Muscle of leg (tissue), 11 donors: ENCODE measurements around the gene CDKN2A. TPM values are rescaled to one million over a fixed set of nuclear protein-coding genes. Genes with fewer than 3 reads are reported as not detected.
A peak's percentile ranks its signal among the peaks of the same experiment; 100 is the strongest.

Experiments
- DNase-seq: peaks from one replicate; pipeline ENCODE4 v3.0.0; 2013
- H3K27ac ChIP-seq: one replicate; pipeline ENCODE4 v1.5.1; 2013; ENCODE audit warnings: mild to moderate bottlenecking, low read length, control low read depth
- H3K27me3 ChIP-seq: one replicate; pipeline ENCODE4 v1.6.1; 2013; ENCODE audit warnings: low read length; ENCODE audit not compliant: control insufficient read depth, insufficient read depth
- H3K36me3 ChIP-seq: one replicate; pipeline ENCODE4 v1.6.1; 2013; ENCODE audit warnings: low read length; ENCODE audit not compliant: control insufficient read depth, insufficient read depth
- H3K4me1 ChIP-seq: one replicate; pipeline ENCODE4 v1.6.1; 2013; ENCODE audit warnings: low read length; ENCODE audit not compliant: control insufficient read depth, insufficient read depth
- H3K4me3 ChIP-seq: one replicate; pipeline ENCODE4 v1.5.1; 2013; ENCODE audit warnings: low read length, control low read depth
- H3K9me3 ChIP-seq: replicated peaks from 2 replicates; pipeline ENCODE4 v1.6.1; 2013; ENCODE audit warnings: low read depth, low read length; ENCODE audit not compliant: control insufficient read depth
- WGBS: methylation state at CpG from one replicate; pipeline ENCODE4 v1.1.5; 2013; ENCODE audit warnings: missing lambda C conversion rate; ENCODE audit not compliant: insufficient coverage; 5-methylcytosine and 5-hydroxymethylcytosine counted together
- polyA plus RNA-seq, 8 donors: library from polyadenylated mRNA; unstranded; fragments of 120-200 nt; gene quantifications; one replicate each; pipeline versions ENCODE4 v1.2.1 to v1.2.3, GENCODE V29; 2013; ENCODE audit warnings: inconsistent platforms in 1 of 8, low replicate concordance in 1 of 8; ENCODE audit not compliant: insufficient read length in 8 of 8, insufficient read depth in 1 of 8
- total RNA-seq: library from RNA; stranded (reverse); fragments of 120-200 nt; gene quantifications from one replicate; pipeline ENCODE4 v1.2.4, GENCODE V29; 2013

CDKN2A gene
- total and polyA plus RNA-seq, 9 donors, result 0.20 to 0.49 (median 0.24) TPM; not detected in 1

GRCh38 chr9:22008717-22009505, 14.7 kb upstream of the CDKN2A start, which contains the start of gene CDKN2B:
TSS of gene CDKN2B (minus strand) at chr9:22009305. CDS start at chr9:22008953, 352 bp downstream.
- Histone ChIP-seq H3K27me3 (peaks cover 35% of the 10 kb centered on the region), H3K4me1 (peaks cover 9% of the 10 kb centered on the region), H3K9me3 (no peaks in the 10 kb centered on the region), H3K27ac (peak within 1 kb of the TSS; percentile 6), H3K36me3 (no peaks in the 10 kb centered on the region), H3K4me3 (peak within 1 kb of the TSS; percentile 48)
- WGBS, result under 1% methylated on average over 86 of the region's 86 CpGs
- DNase-seq, result peak; percentile 89

GRCh38 chr9:22008384-22008716, 14.2 kb upstream of the CDKN2A start:
- no peak overlapping the region for H3K4me3 ChIP-seq
- 4% methylated on average over 6 of the region's 8 CpGs for WGBS
- H3K27me3 ChIP-seq, result peaks cover 35% of the 10 kb centered on the region
- H3K4me1 ChIP-seq, result peaks cover 9% of the 10 kb centered on the region
- H3K9me3 ChIP-seq, result no peaks in the 10 kb centered on the region
- no peak overlapping the region for H3K27ac ChIP-seq
- no peaks in the 10 kb centered on the region for H3K36me3 ChIP-seq
- DNase-seq, result no peak

GRCh38 chr9:22005702-22006606, 11.8 kb upstream of the CDKN2A start:
- Histone ChIP-seq H3K4me1 (peaks cover 9% of the 10 kb centered on the region), H3K4me3 (no peak overlapping the region), H3K27ac (no peak overlapping the region), H3K9me3 (no peaks in the 10 kb centered on the region), H3K27me3 (peaks cover 35% of the 10 kb centered on the region), H3K36me3 (no peaks in the 10 kb centered on the region)
- DNase-seq, result no peak
- under 1% methylated on average over 35 of the region's 44 CpGs for WGBS

GRCh38 chr9:22005021-22005701, 11.0 kb upstream of the CDKN2A start:
- Histone ChIP-seq H3K36me3 (no peaks in the 10 kb centered on the region), H3K9me3 (no peaks in the 10 kb centered on the region), H3K27ac (no peak overlapping the region), H3K4me1 (peaks cover 9% of the 10 kb centered on the region), H3K4me3 (no peak overlapping the region), H3K27me3 (peaks cover 33% of the 10 kb centered on the region)
- WGBS, result 2% methylated on average over 15 of the region's 25 CpGs
- no peak for DNase-seq

DNA sequence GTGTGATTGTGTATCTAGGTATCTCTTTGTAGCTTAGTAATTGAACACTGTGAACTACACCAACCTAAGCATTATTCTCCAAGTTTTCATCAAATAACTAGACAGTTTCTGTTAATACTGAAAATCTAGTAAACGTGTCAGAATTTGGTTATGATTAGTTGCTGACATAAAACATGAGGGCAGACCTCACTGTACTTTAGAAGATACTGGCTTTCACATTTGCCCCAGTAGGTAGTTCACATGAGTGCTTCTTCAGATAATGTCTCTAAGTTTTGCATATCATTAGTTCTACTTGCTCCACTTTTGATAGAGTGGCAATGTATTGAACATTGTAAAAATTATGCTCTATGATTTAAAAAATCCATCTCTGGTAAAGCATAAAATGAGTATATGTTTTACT, 7.8 kb upstream of the CDKN2A start:
- no peaks in the 10 kb centered on the region for H3K4me1 ChIP-seq
- no peak for DNase-seq
- H3K4me3 ChIP-seq, result no peak overlapping the region
- no CpG with 5 or more reads among the region's 1 CpG for WGBS
- H3K36me3 ChIP-seq, result no peaks in the 10 kb centered on the region
- no peaks in the 10 kb centered on the region for H3K9me3 ChIP-seq
- H3K27ac ChIP-seq, result no peak overlapping the region
- peaks cover 20% of the 10 kb centered on the region for H3K27me3 ChIP-seq

DNA sequence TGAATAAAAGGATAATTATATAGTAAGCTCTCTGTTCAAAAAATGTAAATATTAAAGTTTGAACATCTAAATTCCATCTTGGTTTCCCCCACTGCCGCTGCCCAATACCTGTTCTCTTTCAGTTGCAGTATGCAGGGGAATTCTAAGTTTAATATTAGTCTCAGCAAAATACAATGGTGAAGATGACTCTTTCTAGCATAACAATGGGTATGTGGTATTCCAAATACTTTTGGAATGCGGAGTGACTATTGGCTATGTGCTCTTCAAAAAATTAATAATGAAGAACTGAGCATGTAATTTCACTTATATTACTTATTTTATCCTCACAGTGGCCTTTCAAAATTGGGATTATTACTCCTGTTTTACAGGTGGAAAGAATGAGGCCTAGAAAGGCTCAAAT, 3.8 kb upstream of the CDKN2A start:
- H3K27ac ChIP-seq, result no peak overlapping the region
- peaks cover 37% of the 10 kb centered on the region for H3K27me3 ChIP-seq
- WGBS, result no CpG with 5 or more reads among the region's 2 CpGs
- H3K36me3 ChIP-seq, result no peaks in the 10 kb centered on the region
- H3K4me1 ChIP-seq, result peaks cover 5% of the 10 kb centered on the region
- H3K9me3 ChIP-seq, result no peaks in the 10 kb centered on the region
- no peak overlapping the region for H3K4me3 ChIP-seq
- no peak for DNase-seq

DNA sequence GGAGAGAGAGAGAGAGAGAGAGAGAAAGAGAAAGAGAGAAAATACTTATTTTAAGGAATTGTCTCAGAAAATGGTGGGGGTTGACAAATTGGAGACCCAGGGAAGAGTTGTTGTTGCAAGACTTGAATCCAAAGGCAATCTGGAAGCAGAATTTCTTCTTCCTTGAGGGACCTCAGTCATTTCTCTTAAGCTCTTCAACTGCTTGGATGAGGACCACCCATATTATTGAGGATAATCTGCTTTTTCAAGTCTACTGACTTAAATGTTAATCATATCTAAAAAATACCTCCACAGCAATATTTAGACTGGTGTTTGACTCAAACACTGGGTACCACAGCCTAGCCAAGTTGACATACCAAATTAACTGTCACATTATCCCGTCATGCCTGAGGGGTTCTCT, 3.3 kb upstream of the CDKN2A start:
- DNase-seq, result no peak
- H3K4me1 ChIP-seq, result peaks cover 5% of the 10 kb centered on the region
- H3K36me3 ChIP-seq, result no peaks in the 10 kb centered on the region
- H3K4me3 ChIP-seq, result no peak overlapping the region
- H3K9me3 ChIP-seq, result no peaks in the 10 kb centered on the region
- H3K27ac ChIP-seq, result no peak overlapping the region
- peaks cover 37% of the 10 kb centered on the region for H3K27me3 ChIP-seq
- WGBS, result no CpG with 5 or more reads among the region's 1 CpG

GRCh38 chr9:21996858-21997257, 2.7 kb upstream of the CDKN2A start:
- H3K9me3 ChIP-seq, result no peaks in the 10 kb centered on the region
- peaks cover 37% of the 10 kb centered on the region for H3K27me3 ChIP-seq
- WGBS, result no CpG with 5 or more reads among the region's 5 CpGs
- no peaks in the 10 kb centered on the region for H3K36me3 ChIP-seq
- H3K4me1 ChIP-seq, result peaks cover 5% of the 10 kb centered on the region
- no peak overlapping the region for H3K27ac ChIP-seq
- no peak for DNase-seq
- H3K4me3 ChIP-seq, result no peak overlapping the region

GRCh38 chr9:21996438-21996837, 2.2 kb upstream of the CDKN2A start:
- Histone ChIP-seq H3K9me3 (no peaks in the 10 kb centered on the region), H3K4me3 (no peak overlapping the region), H3K27me3 (peaks cover 37% of the 10 kb centered on the region), H3K4me1 (peaks cover 5% of the 10 kb centered on the region), H3K27ac (no peak overlapping the region), H3K36me3 (no peaks in the 10 kb centered on the region)
- no peak for DNase-seq
- WGBS, result 15% methylated on average over 3 of the region's 9 CpGs
